HG03045 (cell line): ENCODE data around the gene RRP12.
"Not testable (repeated sequence)": the region's sequence is repeated elsewhere in the genome, so short reads cannot be mapped to it uniquely, and the experiment has no call there.

Experiments
- ATAC-seq: cut with Tn5 transposase; IDR thresholded peaks from one replicate; pipeline ENCODE4 v1.9.1; 2021; ENCODE audit warnings: mild to moderate bottlenecking, moderate library complexity; ENCODE audit not compliant: unreplicated experiment

Gene RRP12

DNA sequence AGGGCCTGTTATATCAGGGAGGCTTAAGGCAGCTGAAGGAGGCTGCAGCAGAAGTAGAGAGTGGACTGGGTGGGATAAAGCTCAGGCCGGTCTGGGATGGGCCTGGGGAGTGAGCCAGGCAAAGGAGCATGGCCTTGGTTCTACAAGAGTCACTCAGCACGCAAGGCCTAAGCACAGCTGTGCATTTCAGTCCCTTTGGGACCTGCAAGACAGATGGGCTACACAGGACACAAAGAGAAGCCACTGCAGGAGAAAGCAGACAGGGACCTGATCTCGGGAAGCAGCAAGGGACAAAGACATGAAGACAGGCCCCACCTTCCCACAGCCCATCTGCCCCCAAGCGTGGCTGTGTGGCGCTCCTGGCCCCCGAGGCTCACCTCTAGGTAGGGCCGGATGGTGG is 29.4 kb downstream of the RRP12 start:
- no peak for ATAC-seq

DNA sequence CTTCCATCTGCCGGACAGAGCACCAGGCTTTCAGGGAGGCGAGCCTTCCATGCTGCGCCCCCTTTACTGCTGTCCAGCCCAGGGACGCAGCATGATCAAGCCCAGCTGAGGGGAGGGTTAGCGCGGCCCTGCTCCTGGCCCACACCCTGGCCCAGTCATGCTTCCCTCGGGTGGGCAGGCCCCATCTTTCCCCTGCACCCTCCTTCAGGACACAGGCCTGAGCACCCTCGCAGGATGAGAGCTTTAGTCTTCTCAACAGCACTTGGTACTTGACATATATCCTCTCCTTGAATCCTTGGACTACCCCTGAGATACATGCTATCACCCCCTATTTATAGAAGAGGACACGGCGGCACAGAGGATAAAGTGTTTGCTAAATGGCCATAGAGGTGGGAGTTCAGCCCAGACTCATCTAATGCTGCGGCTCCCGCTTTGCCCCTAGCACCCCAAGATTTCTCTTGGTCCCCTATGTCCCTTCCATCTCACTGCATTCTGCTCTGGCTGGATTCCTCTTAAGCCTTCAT is 34.0 kb downstream of the RRP12 start:
- ATAC-seq, result no peak

DNA sequence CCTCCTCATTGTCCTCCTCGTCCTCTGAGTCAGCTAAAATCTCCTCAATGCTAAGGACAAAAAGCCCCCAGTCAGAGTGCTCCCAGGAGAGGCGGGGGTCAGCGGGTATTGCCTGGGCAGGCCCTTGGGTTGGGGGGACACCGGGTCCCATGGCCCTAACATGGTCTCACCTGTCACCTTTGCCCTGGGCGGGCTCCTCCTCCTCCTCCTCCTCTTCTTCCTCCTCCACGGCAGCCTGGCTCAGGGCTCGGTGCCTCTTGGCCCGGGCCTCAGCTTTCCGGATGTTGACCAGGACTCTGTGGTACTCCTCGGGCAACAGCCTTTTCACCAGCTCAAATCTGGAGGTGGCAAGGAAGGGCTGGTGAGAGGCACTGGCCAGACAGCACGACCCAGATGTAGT is 34.6 kb downstream of the RRP12 start:
- no peak for ATAC-seq

DNA sequence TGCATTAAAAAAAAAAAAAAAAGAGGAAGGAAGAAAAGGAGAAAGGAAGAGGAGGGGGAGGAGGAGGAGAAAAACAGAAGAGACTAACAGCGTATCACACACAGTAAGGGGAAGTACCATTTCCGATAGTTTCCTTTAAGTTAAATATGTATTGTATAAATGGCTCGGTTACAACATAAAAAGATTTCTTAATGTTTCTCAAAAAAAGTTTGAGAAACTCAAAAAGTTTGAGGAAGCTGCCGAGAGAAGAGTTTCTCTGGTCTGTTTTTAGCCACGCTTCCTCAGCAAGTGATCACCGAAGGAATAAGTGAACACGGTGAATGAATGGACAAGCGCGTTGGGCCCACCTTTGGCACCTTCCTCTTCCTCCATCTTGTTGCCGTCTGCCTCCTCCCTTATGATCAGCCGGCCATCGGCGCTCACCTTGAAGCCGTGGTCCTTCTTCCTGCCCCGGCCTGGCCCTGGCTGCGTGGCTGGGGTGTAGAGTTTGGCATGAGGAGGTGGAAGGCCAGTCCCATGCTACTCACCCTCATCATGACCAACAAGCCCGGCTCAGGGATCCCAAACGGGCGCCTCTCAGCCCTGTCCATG is 35.3 kb downstream of the RRP12 start:
- ATAC-seq, result no peak

DNA sequence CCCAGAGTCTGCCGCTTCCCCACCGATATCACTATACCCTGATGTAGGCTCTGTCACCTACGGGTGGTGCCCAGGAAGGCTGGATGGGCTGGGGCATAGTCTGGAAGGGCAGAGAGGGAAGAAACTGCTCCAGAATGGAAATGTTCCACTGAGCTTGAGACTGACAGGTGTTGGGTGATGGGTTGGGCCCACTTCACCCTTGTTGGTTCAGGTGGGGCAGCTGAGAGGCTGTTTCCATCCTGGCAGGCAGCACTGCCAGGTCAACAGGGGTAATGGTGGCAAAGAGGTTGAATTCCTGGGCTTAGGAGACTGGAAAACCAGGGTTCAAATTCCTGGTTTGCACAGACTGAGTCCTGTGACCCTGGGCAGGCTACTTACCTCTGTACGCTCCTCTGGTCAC is 38.1 kb downstream of the RRP12 start:
- ATAC-seq, result no peak

DNA sequence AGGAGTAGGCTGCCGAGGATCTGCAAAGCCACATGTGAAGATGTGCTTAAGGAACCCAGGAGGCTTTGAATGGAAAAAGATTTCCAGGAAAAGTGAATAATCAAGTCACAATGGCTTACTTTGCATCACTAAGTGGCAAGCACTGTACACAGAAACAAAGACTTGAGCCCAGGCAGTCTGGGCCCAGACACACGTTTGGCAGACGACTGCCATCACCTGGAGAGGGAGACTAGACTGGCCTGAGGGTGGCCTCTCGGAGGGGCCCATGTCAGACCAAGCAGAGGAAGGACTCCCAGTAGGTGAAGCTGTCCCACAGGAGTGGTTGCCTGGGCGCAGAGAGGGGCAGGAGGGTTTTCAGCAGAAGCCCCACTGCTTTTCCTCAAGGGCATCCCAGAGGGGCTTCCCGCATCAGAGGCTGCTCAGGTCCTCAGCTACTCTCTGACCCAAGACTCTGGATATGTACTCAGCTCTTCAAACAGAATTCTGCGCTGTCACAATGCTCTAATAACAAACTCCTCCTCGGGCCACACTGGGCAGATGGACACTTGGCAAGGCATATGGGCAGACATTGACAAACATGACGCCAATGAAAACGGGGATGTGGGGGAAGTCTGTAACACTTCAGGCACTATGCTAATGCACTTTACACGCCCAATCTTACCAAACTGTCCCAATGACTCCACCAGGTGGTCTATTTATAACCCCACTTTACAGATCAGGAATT is 38.7 kb downstream of the RRP12 start:
- no peak for ATAC-seq

DNA sequence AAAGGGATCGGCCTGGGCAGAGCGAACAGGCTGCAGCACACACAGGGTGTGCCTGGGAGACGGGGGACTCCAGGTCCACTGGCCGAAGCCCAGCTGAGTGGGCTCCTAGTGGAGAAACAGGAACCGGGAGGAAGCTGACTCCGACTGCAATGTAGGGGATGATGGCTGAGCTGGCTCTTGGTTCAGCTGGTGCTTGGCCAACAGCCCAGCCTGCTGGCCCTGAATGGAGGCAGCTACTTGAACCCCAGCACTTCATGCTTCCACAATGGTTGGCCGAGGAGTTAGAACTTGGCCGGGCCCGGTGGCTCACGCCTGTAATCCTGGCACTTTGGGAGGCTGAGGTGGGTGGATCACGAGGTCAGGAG is 39.6 kb downstream of the RRP12 start:
- ATAC-seq, result no peak

DNA sequence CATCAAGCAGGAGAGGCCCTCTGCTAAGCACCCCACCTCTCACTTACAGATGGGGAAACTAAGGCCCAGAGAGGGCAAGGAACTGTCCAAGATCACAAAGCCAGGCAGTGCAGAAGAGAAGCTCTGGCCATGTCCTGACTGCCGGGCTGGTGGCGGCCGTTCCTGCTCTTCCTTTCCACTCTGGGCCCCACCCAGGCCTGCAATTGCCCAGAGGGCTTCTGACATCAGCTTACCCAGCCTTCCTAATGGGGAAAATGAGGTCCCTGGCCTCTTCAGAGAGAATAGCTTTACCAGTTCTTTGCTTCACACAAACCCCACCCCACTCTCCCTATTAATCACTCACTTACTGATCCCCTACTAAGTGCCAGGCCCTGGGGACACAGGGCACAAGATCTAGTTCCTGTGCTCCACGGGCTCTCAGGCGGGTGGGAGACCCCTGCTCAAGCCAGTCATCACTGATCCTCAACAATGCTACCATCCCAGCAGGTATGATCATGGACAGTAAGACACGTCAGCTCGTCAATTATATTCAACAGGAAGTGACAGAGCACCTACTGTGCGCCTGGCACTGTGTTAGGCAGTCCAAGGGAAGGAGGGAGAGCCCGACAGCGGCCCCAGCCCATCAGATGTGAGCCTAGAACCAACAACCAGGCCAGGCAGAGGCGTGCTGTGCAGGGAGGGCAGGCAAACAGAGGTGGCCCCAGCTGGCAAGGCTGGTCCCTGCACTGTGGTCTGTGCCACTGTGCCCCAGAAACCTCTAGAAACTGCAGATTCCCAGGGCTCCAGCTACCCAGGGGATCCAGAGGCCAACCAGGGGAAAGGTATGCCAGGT is 40.2 kb downstream of the RRP12 start:
- no peak for ATAC-seq

DNA sequence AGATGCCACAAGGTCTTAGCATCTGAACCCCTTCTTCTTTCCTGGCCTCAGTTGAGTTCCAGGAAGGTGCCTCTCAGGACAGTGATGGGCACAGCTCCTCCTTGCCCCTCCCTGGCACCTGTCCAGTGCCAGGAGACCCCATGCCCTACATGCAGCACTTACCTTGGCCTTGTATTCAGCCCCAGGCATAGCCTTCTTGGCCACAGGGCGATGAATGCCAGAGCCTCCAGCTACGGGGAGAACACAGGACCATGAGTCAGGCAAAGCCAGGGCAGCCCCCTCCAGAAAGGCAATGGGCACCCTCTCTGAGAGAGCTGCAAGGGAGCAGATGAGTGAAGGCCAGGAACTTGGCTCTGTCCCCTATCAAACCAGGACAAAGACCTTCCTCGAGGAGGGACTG is 42.4 kb downstream of the RRP12 start:
- ATAC-seq, result no peak

DNA sequence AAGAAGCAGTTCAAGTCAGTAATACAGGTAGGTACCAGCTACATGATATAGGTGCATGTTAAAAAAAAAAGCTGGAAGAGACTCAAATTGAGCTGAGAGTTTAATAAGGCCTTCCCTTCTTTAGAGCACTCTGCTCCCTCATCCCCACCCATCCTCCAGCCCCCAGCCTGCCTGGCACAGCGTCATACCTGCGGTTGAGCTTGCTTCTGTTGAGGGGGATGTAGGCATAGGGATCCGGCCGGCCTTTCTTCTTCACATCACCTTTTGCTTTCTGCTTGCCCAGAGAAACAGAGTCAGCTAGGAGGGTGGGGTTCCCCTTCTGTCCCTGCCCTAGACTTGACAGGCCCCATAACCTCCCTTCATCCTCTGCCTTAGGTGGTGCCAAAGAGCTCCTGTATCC is 42.8 kb downstream of the RRP12 start:
- no peak for ATAC-seq

DNA sequence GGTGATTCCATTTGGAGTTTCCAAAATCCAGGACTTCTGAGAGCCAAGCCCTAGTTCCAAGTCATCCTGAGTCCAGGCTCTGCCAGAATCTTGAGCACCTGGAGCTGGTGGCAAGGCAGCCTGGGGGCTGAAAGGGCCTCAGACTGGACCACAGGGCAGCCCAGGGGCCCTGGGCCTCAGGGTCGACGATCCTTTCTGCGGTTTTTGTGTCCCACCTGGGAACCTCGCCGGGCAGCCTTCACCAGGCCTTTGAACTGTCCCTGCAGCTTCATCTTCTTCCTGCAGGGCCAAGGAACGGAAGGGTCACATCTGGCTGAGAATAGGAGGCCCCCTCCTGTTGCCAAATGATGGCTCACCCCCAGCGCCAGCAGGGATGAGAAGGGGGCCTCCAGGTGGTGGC is 44.2 kb downstream of the RRP12 start:
- ATAC-seq, result no peak

DNA sequence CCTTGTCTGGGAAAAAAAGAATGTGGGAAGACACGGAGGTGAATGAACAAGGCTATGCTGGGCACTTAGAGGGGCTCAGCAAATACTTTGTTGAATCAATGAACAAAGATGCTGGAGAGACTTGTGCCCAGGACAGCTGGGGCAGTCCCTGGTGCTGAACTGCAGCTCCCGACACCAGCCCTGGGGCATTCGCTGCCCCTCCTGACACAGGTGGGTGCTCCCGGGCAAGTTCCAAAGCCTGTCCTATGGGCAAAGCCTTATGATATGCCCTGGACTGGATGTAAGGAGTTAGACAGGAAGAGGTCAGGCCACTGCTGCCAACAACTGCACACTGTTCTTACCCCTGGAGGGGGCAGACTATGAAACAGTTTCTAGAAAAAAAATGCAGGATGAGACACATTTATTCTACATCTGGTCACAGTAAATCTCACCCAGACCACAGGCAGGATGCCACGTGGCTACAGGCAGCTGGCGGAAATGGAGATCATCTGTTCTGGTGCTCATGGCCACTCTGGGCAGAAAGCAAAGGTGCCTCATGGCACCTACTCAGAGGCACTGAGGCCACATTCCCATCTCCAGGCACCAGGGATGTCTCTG is 44.7 kb downstream of the RRP12 start:
- ATAC-seq, result no peak

DNA sequence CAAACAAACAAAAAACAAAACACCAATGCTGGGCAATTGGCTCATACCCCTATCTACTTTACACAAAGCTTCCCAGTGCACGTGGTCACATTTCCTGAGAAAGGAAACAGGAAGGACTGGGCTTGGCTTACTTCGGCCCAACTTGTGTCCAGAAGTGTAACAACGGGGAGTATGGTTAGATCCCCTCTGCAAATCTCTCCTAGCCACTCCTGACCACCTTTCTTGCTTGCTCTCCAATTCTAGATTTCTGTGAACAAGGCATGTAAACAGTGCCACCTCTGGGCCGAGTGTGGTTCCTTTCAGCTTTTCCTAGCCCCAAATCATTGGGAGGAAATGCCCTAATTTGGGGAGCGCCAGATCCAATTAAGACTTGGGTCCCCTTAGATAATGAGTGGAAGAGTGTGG is 45.6 kb downstream of the RRP12 start:
- no peak for ATAC-seq

DNA sequence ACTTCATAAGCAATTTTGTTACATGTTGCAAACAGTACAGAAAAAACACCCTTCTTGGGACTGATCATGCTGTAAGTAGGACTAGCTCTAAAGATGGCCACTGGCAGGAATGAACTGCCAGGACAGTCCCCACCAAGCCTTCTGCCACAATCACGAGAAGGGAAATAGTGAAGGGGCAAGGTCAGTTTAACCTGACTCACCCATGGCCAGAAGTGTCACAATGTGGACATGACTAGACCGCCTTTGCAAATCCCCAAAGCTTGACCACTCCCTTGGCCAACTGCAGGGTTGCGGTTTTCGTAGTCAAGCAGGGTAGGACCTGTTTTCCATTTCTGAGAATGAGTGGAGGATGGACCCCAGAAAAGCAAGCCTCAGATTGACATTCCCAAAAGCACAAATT is 47.2 kb downstream of the RRP12 start:
- ATAC-seq, result no peak

DNA sequence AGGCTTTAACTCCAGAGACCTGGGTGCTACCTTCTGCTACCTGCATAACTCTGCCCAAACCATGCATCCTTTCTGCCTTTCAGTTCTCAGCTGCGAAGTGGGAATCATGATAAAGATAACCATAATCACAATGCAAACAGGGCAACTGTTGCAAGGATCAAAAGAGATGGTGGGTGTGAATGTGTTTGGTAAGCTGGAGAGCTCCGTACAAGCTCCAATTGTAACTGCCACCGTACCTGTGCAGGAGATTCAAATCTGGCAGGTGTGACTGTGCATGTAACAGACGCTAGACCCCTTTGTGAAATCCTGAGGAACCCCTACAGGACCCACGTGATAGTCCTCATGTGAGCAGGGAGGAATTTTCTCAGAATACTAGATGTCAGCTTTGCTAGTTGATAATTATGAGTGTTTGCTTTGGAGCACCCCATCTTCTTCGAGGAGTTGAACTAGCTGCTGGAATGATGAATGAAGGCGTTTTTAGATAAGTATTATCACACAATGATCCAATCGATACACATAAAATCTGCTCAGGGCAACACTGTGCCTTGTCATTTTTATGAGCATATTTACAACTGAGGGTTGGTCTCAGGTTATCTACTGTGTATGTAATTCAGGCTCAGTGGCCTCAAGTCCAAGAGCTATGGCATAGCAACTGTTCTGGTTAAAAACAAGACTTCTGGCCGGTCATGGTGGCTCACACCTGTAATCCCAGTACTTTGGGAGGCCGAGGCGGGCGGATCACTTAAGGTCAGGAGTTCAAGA is 51.2 kb downstream of the RRP12 start:
- no peak for ATAC-seq

DNA sequence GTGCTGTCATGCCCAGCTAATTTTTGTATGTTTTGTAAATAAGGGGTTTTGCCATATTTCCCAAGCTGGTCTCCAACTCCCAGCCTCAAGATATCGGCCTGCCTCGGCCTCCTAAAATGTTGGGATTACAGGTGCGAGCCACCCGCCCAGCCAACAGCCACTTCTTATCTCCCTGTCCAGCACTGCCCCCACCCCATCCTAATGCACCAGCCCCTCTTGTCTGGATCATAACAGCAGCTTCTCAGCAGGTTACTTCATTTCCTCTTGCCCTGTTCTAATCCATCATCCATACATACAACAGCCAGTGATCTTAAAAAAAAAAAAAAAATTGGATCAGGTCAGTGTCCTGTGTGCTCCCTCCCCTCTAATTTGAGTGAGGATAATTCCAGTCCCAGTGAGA is 53.8 kb downstream of the RRP12 start:
- ATAC-seq, result no peak

DNA sequence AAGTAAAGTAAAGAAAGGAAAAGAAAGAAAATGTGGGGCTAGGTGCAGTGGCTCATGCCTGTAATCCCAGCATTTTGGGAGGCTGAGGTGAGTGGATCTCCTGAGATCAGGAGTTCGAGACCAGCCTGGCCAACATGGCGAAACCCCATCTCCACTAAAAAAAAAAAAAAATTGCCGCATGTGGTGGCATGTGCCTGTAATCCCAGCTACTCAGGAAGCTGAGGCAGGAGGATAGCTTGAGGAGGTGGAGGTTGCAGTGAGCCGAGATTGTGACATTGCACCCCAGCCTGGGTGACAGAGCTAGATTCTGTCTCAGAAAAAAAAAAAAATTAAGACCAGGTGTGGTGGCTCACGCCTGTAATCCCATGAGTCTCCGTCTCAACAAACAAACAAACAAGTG is 57.5 kb downstream of the RRP12 start:
- not testable (repeated sequence) for ATAC-seq

DNA sequence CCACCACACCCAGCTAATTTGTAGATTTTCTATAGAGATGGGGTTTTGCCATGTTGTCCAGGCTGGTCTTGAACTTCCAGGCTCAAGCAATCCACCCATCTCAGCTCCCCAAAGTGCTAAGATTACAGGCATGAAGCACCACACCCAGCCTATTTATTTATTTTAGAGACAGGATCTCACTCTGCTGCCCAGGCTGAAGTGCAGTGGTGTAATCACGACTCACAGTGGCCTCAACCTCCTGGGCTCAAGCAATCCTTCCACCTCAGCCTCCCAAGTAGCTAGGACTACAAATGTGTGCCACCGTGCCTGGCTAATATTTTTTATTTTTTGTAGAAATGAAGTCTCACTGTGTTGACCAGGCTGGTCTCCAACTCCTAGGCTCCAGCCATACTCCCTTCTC is 59.7 kb downstream of the RRP12 start:
- ATAC-seq, result no peak

DNA sequence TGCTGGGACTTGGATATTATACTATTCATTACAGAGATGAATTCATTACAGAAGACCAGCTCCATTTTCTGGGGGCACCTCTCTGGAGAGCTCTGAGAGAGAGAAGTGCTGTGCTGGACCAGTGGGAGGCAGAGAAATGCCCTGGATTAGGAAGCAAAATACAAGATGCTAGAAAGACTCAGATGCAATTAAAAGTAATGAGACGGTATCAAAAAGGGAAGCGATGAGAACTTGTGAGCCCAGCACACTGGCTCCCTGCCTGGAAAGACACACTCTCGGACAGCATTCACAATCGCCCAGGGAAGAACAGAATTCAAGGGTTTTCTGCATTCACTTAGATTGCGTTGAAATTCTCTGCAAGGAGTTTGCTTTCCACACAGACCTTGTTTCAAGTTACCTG is 63.1 kb downstream of the RRP12 start:
- ATAC-seq, result no peak

DNA sequence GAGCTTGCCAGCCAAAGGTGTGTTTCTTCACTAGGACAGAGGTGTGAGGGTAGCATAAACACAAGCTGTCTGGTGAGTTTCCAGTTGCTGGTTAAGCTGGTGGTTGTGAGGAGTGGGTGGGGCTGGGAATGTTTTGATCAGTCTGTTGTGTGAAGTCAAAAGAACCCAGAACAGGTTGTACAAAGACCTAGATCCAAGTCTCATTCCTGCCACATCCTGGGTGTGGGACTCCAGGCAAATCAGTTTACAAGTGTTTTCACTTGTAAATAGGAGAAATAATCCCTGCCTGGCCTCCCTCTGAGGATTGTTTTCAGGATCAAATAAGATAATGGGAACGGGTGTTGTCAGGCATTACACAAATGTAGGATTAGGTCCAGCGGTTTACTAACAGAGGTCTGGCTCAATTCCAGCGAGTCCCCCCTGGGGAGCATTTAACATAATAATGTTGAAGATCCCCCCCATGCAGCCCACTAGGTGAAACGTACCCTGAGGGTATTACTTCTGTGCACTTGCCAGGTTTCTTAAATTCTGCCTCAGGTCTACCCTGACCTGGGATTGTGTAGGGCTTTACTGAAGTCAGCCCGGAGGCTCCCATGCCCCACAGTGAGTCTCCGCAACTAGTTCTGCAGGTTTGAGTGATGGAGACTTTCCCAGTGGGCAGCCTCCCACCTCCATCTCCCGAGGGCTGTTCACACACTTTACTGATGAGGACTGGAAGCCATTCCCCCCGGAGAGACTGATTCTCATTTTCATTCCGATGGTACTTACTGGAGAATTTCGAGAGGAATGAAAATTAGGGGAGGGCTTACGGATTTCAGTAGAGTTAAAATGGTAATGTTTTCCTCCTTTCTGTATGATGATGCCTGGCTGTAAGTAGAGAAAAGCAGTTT is 64.0 kb downstream of the RRP12 start:
- ATAC-seq, result no peak
